Forelimb muscle (tissue), 1 donor: ENCODE measurements around the gene PPM1H. TPM values are rescaled to one million over a fixed set of nuclear protein-coding genes. Genes with fewer than 3 reads are reported as not detected.
"Not testable (repeated sequence)": the region's sequence is repeated elsewhere in the genome, so short reads cannot be mapped to it uniquely, and the experiment has no call there.

Experiments used
- DNase-seq: peaks from one replicate; pipeline ENCODE4 v3.0.0-alpha.2; 2013; ENCODE audit warnings: low read depth
- polyA plus RNA-seq: library from polyadenylated mRNA; unstranded; fragments of 120-200 nt; gene quantifications from one replicate; pipeline ENCODE4 v1.2.1, GENCODE V29; 2013; ENCODE audit not compliant: insufficient read length

The PPM1H gene
- polyA plus RNA-seq, 1 donor = 3.1 TPM

DNA sequence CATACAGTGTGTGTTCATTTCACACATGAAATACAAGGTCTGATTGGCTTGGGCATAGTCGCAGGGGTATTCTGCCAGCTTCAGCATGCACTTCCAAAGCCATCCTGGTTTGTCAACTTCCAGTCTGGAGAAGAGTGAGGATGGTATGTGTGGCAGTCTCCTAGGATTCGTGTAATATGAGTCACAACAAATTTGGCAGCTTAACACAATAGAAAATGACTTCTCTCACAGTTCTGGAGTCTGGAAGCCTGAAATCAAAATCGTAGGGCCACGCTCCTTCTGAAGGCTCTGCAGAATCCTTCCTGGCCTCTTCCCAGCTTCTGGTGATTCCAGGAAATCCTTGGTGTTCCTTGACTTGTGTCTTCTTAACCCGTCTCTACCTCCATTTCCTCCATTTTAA is 167.5 kb downstream of the PPM1H start:
- no peak for DNase-seq

DNA sequence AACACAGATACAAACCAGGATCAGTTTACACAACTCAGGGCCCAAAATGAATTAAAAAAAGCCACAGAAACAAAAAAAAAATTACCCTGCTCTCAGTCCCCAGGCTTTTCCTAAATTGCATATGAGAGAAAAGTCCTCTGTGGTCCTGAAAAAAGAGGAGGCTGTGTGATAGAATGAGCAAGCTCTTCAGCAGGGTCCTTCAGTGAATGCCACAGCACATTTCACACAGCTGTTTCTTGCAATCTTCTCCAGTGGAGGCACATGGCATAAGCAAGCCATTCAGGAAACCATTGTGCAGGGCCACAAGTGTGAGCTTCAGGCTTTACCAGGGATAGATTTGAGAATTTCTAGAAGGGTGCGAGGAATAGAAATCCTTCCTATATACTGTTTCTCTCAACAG is 168.5 kb downstream of the PPM1H start:
- DNase-seq = no peak

DNA sequence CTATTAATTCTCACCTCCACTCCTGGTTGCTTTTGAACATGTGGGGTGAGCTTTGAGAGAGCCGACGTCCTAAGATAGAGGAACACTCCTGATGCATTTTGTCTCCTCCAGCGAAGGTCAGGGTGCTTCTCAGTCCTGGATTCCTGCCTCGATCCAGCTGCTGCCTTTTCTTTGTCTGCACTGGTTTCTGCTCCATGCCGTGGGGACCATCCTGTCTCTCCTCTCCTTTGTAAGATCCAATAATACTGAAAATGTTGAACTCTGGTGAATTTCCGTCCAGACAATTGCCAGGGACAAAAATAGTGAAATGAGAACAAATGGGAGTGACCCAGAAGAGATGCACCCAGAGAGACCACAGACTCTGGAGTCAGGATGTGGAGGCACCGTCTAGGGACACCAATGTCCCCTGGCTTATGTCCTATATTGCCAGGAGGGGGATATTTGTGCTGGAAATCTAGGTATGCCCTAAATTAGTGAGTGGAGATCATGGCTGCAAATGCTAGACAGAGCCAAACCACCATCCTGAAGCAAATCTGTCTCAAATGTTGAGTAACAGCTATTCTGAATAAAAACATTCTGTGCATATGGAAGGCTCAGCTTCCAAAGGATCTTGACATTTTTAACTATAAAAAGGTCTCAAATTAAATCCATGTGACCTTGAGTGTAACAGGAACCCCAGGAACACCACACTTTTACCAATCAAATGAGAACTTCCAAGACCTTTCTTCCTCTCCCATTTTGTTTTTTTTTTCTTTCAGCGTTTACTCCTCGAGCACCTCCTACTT is 170.9 kb downstream of the PPM1H start:
- no peak for DNase-seq

DNA sequence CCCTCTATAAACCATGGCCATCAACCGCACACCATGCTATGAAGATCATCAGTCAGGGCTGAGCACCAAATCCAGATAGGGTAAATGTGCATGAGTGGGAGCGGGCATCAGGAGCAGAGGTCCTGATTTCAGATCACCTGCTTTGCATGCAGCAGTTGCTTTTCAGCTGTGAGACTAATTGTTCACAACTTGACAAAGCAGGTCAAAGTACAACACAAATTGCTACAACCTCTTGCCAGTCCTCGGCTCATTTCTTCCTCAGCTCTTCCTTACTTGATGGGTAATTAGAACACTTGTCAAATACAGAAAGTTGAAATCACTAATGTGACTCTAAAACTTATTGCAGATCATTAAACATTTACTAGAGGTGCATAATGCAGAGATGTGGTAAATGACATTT is 171.6 kb downstream of the PPM1H start:
- no peak for DNase-seq

DNA sequence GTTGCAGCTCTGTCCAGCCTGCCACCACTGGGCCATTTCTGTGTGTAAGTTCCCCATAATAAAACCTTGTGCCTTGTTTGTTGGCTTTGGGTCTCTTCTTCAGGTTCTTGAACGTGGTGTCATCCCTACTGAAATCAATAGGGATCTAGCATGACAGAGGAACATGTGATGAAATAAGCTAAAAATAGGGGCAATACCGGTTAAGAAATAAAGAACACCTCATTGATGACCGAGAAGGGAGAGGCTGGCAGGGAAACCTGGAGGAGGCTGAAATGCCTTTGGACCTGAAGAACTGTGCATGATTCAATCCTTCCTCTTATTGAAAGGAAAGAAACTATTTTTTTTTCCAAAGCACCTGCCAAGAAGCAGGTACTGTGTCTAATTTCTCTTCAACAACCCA is 172.3 kb downstream of the PPM1H start:
- no peak for DNase-seq

DNA sequence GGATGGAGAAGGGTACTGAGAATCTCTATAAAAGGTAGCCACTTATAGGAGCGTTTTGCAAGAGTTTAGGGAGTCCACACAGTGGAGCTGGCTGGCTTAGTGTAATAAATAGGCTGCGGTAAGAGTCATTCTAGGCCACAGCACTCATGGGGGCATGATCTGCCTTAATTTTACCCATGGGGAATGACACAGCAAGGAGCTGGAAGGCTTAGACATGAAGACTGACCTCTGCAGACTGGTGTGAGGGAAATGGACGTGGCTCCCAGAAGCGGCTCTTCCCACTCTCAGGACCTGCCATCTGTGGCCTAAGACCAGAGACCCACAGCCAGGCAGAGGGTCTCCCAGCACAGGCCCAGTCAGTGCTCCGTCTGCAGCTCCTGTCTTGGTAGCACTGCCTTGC is 173.3 kb downstream of the PPM1H start:
- DNase-seq = no peak

DNA sequence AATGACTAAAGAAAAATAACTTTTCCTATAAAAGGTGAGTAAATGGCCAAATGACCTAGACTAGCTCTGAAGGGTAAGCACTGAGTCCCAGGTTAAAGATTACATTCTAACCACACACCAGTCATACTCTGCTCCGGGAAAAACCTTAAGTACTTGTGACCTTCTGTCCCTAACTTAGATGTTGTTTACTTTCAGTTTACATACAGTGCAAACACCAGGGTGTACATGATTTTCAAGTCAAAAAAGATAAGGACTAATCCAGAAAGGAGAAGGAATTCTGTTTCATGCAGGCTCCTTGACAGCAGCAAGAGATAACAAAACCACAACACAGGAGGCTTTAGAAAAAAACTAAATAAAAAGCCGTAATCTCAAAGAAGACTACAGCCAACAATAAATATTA is 174.2 kb downstream of the PPM1H start:
- DNase-seq = no peak

DNA sequence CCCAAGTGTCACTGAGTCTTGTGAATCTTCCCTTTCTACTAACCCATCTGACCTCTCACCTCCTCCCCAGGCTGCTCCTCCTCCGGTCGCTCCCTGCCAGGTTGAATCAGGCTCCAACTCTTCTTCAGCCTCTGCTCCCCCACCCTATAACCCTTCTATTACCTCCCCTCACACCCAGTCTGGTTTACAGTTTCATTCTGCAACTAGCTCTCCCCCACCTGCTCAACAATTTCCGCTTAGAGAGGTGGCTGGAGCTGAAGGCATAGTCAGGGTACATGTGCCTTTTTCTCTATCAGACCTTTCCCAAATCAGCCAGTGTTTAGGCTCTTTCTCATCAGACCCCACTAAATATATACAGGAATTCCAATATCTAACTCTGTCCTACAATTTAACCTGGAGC is 174.6 kb downstream of the PPM1H start:
- DNase-seq = not testable (repeated sequence)

DNA sequence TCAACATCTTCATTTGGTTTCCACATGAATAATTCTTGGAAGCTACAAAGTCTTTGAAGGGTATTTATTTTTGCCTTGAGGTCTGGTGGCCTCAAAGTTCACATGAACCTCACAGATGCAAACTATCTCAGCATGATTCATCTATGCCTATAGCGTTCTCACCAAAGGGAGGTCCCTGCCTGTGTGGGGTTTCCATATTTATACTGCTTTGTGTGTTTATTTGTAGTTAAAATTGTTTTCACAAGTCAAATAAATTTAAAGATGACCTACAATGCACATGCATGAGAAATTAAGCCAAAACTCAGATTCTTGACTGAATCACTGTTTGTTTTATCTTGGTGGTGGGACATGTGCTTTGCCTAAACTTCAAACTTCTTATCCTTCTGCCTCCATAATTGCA is 176.7 kb downstream of the PPM1H start:
- DNase-seq = no peak

DNA sequence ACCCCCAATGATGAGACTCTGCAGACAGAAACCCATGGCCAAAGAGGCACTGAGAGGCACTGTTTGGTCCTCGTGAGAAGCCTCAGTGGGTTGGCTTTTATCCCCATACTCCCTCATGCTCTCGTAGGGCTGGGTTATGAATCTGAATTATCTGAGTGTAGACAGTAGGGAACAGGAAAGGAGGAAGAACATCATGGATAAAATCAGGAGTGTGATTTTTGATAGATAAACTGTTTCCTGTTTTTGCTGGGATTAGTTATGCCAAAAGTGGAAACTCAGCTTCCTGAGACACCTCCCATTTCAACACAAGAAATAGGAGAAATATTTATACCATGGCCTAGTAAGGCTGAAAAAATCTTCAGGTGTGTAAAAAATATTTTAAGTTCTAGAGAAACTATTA is 177.9 kb downstream of the PPM1H start:
- DNase-seq = no peak

DNA sequence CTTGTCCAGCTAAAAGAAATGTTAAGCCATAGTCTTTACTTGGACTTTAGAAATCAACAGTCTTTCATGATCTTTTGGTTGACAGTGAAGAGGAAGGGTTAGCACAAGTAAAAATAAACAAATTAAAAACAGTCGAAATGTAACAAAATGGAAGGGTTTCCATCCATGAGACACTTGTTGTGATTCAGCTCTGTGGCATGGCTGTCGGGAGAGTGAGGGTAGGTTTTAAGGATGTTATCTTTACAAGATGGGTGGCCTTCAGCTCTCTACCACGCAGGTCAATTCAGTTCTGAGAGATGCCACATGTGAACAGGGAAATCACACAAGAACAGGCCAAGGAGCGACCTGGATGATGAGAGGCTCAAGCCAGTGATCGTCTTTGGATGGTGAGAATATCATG is 180.2 kb downstream of the PPM1H start:
- DNase-seq = no peak

DNA sequence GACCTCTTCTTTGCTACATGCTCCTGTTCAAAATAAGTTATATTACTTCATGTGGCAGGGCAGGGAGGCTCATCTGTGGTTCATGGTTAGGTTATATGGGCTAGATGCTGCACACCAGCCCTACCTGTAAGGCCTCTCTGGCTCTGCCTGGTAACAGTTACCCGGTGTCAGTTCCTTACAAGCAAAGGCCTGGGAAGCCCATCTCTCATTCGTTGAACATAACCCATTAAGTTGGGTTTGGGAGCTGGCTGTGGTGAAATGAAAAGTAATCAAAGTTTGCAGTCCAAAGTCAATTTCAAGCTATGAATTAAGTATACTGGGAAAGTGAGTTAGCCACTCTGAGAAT is 183.2 kb downstream of the PPM1H start:
- DNase-seq = no peak

DNA sequence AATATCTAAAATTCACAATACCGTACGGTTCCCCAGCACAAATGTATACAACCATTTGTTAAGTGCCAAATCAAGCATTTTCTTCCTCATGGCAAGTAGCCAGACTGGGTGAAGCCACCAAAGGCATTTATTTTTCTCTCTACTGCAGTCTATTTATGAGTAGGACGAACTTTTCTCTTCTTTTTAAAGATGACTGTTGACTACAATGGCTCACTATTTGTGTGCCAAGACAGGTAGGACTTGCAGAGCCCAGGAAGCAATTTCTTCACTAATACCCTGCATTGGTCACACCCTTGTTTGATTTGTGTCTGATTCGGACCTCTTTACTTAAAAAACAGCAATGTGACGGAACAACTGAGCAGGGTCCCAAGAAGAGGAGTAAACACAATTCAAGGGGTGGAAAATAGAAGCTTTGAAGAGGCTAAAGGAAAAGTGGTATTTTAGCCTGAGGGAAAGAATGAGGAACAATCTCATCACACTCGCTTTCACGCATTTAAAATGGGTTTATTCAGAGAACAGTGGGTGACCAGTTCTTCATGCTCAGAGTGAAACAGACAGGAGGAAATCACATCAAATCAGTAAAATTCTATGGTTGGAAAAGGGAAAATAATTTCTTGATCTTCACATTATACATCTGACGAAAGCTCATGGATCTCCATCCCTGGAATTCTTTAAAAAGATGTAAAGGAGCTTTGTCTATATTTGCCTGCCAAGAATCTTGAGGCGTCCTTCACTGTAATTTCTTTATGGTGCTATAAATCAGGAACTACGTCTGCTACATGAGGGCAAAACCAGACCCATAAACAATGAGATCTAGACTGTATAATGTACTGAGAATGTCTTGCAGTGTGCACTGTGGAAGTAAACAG is 183.8 kb downstream of the PPM1H start:
- DNase-seq = no peak

DNA sequence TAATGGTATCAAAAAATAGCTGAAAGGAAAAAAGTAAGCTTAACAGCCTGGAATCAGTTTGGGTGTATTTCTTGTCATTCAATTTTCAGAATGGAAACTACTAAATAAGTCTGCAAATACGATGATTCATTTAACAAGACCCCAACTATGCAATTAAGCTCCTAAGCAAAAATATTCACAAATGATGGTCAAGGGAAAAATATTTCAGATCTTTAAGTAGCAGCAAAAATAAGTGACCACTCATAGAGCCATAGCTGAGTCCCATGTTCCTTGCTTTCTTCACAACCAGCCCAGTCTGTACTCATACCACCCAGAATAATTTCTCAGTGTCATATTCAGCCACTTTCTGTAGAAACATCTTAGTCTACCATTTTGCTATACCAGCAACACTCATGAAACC is 185.4 kb downstream of the PPM1H start:
- no peak for DNase-seq

DNA sequence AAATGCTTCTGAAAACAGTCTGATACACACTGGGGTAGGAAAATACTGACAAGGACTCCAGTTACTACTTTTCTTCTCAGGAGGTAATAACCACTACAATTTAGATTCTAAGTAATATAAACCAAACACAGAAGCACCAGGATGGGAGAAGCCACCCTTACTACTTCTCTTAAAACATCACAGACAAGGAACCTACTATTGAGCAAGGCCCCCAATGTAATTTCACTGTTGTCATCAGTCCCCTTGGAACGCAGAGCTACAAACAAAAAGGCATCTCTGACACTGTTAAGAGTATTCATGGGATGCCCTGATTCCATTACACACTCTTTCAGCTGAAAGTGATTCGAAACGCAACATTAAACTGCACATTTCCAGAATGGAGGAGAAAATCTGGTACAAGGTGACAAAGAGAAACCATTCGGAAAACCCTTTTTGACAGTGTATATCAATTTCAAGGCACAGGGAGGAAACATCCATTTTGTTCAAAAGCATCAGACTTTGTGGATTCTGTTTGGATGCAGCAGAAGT is 185.9 kb downstream of the PPM1H start:
- DNase-seq = no peak

DNA sequence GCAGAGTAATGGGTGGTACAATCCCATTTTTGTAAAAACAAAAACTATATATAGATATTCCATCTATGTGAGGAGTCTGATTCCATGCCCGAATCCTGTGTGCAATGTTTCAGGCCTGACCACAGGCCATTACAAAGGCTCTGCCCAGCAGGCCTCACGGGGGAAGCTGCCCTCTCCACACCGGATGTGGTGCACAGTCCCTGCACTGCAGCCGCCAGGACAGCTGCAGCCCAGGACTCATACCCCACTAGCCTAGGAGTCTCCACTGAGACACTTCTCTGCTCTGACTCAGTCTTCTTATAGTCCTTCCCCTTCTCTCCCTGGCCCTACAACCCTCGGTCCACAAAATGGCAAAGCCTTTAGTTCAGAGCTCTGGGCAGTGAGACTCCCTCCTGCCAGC is 190.4 kb downstream of the PPM1H start:
- DNase-seq = no peak

DNA sequence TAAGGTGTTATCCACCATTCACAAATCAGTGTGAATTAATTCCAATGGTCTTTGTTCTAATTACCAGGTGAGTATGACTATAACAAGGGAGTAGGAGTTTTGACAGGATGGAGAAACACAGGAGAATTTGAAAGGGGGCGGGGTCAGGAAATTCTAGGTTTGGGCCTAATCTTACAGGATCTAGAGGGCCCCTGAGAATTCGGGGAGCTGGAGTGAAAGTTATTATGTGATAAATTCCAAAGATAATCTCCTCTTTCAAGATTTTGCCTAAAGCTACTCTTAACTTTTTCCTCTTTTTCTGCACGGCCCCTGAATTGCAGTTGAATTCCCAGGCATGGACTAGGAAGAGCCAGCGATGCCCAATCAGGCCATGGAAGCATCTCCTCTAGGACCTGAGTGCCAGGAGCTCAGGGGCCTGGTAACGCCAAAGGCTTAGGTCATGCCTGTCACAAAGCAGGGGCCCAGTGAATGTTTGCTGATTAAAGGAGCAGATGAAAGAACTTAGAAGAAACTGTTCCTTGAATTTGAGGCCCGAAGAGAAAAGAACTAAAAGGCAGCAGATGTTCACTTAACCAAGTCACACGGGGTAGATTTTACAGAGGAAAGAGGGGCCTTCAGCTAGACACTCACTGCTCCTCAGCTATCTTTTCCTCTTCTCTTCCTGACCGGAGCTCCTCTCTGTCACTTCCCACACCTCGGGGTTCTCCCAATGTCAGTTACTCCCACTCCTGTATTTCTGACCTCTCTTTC is 195.5 kb downstream of the PPM1H start:
- no peak for DNase-seq

DNA sequence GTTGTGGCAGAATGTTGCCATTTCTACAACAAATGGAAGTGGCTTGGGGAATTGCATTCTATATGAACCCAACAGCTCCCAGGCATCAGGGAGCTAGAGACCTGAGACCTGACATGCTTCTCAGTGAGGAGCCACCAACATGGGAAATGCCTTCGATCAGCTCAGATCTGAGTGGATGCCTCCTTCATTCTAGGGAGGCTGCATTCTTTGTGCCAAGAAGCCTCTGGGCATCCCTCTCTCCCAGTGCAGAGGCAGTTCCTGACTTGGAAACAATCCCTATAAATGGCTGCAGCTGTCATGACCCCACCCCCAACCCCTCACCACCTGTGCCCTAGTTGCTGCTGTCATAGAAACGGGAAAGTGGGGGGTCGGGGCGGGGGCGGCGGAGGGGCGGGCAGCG is 196.3 kb downstream of the PPM1H start:
- DNase-seq = no peak

DNA sequence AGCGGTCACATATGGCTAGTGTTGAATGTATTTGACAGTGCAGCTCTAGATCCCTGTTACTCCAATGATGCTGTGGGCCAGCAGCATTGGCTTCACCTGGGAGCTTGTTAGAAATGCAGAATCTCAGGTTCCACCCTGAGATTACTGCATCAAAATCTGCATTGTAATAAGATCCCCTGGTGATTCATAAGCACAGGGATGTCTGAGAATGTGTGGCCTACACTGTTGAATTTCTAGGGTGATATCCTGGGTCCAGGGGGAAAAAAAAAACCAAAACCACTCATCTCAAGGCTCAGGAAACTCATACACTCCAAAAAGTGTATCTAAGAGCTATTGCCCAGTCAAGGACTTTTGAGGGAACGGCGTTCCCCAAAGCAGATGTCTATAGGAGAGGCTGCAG is 196.8 kb downstream of the PPM1H start:
- DNase-seq = no peak

DNA sequence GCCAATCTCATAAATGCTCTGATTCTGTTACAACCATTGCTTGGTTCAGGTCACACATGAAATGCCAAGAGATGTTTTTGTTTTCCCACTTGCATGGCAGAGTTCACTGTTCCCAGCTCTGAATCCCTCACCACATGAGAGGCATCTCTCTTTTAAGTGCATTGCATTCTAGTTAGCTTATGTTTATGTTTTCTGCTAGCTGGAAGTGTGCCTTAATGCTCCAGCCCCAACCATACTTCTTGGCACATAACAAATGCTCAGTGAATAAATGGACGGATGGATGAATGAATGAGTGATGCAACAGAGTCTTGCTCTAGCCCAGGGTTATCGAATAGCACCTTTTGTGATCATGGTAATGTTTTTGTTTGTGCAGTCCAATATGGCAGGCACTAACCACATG is 197.3 kb downstream of the PPM1H start:
- no peak for DNase-seq

DNA sequence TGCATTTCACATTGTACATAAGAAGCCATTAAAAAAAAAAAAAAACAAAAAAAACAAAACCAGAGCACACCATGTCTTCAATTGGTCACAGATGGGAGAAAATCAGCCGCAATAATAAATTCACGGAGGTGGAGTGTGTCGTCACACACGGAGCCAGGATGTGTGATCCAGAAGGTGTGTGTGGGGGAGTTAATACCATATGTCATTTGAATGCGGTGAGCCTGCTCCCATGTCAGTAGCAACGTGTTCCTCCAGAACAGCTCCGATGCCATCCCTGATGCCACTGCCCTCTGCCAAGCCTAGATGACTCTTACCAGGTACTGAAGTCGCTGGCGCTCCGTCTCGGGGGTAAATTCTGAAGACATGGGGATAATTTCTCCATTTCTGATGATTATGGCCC is 197.8 kb downstream of the PPM1H start:
- DNase-seq = no peak

DNA sequence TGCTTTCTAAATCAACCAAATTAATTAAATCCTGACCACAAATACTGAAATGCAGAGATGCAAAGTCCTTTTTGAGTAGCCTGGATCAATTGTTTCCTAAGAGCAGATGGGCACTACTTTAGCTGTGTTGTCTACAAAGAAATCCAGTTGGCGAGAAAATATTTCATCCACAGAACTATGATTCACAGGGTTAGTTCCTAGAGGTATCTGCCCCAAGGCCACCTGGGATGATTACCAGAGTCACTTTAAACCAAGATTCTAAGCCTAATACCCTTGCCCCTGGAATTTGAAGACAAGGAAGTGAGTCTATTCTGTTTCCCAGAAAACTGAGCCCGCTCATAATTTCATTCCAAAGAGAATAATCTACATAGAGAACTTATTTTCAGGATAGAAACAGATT is 198.4 kb downstream of the PPM1H start:
- no peak for DNase-seq
